ENCODE data around the gene NBL1. TPM values are rescaled to one million over a fixed set of nuclear protein-coding genes. Genes with fewer than 3 reads are reported as not detected.

Gene NBL1
- total and polyA plus RNA-seq, 9 of the 15 experiments (the other 6 are each of a cell fraction or from before 2014, with no cell fraction given), result 0.10 to 3.7 (median 1.8) TPM; not detected in 1

- TF ChIP-seq SRSF7 (optimal IDR thresholded peaks at IDR 0.05; ENCODE audit: low read depth, low read length) (no peak), MITF (IDR thresholded peaks at IDR 0.05) (no peak), MAFF (IDR thresholded peaks at IDR 0.05; ENCODE audit: low read length) (no peak), ZBTB17 (CRISPR knock-in tag; IDR thresholded peaks at IDR 0.05) (no peak), CREB3 (tag; conservative IDR thresholded peaks at IDR 0.05; ENCODE audit: low read depth) (no peak), ZNF224 (CRISPR knock-in tag; IDR thresholded peaks at IDR 0.05) (no peak), SAFB (IDR thresholded peaks at IDR 0.05; ENCODE audit: borderline replicate concordance, low read depth, low read length) (no peak), ZNF277 (CRISPR knock-in tag; IDR thresholded peaks at IDR 0.05; ENCODE audit: borderline replicate concordance) (no peak), NR4A1 (CRISPR knock-in tag; IDR thresholded peaks at IDR 0.05) (no peak), NR4A1 (tag; IDR thresholded peaks at IDR 0.05) (no peak), CTCF (IDR thresholded peaks at IDR 0.05 in 2 of 3, conservative IDR thresholded peaks at IDR 0.05 in 1 of 3; ENCODE audit: insufficient read depth in 2 of 3, low read depth in 1 of 3, low read length in 3 of 3) (no peak), ZNF592 (IDR thresholded peaks at IDR 0.05) (no peak)
- TF ChIP-seq, protein P1, sequence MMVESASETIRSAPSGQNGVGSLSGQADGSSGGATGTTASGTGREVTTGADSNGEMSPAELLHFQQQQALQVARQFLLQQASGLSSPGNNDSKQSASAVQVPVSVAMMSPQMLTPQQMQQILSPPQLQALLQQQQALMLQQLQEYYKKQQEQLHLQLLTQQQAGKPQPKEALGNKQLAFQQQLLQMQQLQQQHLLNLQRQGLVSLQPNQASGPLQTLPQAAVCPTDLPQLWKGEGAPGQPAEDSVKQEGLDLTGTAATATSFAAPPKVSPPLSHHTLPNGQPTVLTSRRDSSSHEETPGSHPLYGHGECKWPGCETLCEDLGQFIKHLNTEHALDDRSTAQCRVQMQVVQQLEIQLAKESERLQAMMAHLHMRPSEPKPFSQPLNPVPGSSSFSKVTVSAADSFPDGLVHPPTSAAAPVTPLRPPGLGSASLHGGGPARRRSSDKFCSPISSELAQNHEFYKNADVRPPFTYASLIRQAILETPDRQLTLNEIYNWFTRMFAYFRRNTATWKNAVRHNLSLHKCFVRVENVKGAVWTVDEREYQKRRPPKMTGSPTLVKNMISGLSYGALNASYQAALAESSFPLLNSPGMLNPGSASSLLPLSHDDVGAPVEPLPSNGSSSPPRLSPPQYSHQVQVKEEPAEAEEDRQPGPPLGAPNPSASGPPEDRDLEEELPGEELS (CRISPR knock-in tag; IDR thresholded peaks at IDR 0.05; ENCODE audit: borderline replicate concordance), result no peak
Observed at GRCh38 chr1:19647643-19648042, 3.5 kb downstream of the NBL1 start (continued).
